LNCAP (cell line): ENCODE data around the gene TMPRSS7.

ENCODE experiments used
- TF ChIP-seq, protein P1 (sequence below): fragments of 450-650 bp; IDR thresholded peaks from 2 replicates; pipeline ENCODE4 v1.5.1; 2017; ENCODE audit warnings: mild to moderate bottlenecking

The TMPRSS7 gene

DNA sequence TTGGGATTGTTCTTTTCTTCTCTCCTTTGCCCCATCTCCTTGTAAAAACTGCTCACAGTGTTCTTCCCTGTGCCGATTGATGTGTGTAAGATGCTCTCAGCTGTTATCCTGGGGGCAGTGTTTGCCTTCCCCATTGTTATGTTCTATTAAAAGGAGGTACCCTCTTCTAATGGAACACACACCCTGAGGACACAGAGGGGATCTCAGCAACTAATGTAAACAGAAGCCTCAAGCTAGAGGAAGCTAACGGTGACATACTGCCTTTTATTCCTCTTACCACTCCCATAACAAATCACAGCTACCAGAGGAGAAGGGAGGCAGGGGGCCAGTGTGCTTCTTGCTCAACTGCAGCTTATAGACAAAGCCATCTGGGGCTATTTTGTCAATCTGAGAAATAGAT lies 33.6 kb upstream of the TMPRSS7 start:
- TF ChIP-seq, protein P1, sequence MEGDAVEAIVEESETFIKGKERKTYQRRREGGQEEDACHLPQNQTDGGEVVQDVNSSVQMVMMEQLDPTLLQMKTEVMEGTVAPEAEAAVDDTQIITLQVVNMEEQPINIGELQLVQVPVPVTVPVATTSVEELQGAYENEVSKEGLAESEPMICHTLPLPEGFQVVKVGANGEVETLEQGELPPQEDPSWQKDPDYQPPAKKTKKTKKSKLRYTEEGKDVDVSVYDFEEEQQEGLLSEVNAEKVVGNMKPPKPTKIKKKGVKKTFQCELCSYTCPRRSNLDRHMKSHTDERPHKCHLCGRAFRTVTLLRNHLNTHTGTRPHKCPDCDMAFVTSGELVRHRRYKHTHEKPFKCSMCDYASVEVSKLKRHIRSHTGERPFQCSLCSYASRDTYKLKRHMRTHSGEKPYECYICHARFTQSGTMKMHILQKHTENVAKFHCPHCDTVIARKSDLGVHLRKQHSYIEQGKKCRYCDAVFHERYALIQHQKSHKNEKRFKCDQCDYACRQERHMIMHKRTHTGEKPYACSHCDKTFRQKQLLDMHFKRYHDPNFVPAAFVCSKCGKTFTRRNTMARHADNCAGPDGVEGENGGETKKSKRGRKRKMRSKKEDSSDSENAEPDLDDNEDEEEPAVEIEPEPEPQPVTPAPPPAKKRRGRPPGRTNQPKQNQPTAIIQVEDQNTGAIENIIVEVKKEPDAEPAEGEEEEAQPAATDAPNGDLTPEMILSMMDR = no peak

DNA sequence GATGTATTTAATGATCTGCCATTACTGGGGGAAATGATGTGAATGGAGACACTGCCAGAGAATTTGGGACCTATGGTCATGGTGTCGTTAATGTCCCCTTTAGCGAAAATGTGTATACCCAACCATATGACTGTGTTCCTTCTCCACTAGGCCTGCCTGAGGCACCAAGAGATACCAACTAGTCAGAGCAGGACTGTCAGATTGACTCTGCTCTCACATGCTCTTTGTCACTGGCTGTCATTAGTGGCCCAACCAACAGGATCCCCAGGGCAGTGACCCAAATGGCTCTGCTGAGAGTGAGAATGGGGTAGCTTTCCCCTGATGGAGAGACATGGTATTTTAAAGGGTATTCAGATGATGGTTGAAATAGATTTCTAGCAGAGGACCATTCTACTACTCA lies 33.0 kb upstream of the TMPRSS7 start:
- TF ChIP-seq, protein P1 = no peak

DNA sequence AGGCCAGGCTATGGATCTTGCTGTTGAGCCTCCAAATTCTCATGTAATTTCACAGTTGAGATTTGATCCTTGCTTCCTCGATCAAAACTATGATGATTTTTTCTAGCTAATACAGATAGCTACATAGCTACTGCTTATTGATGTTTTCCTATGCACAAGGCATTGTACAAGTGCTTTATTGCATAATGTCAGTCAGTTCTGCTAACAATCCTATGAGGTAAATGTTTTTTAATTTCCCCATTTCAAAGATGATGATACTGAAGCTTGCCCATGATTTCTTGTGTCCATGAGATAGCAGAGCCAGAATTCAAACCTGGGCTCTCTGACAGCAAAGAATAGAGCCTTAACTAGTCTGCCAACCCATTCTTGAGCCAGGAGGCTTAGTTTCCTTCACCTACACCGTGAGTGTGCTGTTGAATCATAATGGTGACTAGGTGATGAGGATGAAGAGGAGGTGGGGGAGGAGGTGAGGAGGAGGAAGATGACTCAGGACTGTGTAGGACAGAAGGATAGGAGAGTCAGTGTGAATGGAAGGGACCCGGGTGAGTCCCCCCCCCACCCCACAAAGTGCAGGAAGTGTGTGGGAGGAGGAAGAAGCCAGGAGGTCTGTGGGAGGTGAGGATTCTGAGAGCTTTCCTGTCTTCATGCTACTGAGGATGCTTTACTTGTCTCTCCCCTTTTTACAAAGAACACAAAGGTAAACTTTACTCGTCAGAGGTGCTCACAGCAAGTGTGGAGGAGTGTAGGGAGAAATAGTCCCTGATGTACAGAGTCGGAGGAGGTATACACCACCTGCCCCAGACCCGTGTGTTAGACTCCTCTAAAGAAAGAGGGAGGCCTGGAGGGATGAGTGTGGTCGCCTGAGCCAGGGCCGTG lies 32.2 kb upstream of the TMPRSS7 start:
- TF ChIP-seq, protein P1 = no peak

DNA sequence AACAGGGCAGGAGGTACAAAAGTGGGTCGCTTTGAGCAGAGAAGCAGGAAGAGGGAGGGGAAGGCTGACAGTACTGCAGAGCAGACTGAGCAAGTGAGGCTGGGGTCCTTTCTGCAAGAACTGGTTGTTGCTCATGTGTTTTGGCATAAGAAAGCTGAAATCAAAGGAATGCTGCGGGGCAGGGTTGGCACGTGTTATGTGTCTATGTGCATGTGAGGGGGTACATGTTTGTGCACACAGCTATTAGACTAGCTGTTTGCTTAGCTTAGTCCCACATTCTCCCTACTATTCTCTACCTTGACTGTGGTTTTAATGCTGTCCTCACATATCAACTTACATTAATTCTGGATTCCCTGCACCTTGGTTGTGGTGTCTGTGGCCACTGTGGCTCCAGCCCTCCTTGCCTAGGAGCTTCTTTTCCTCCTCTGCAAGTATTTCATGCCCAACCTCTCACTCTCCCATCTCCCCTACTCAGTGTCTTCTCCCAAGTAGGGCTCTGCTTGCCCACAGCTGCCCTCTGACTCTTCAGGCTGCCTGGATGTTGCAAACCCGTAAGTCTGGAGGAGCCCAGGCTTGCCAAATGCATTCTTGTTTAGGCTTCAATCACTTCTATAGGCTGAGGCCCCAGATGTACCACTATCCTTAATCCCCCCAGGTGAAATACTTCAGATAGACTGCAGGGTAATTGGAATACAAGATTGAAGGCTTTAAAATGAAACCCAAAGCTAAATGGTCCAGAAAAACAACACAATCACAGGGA lies 31.0 kb upstream of the TMPRSS7 start:
- TF ChIP-seq, protein P1 = no peak

DNA sequence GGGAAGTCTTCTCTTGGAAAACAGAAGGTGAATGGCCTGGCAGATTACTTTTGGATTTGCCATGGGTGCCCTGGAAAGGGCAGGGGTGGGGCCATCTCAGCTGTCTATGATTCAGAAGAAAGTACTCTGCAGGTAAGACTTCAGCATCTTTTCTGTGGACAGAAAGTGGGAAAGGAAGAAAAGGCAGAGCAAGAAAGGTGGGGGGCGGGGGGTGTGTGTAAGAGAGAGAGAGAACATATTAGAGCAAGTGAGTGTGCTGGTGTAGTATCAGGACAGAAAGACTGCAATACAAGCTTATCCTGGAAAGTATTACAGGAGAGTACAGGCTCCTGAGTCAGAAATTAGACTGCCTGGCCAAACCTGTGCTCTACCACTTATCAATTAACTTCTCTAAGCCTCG lies 30.3 kb upstream of the TMPRSS7 start:
- TF ChIP-seq, protein P1 = no peak

DNA sequence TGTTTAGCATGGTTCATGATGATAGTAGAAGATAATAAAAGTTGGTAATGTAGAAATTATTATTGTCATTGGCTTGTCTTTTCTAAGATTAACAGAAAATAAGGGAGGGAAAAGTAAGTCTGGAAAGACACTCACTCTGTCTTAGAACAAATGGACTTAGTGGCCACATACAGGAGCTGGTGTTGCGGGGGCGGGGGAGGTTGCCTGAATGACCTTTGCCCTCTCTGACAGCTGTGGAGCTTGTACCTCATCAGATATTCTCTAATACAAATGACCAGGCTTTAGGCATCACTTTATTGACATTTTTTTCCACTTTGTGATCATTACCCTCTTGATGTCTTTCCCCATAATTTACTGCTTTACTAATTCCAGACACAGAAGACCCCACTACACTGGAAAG lies 29.9 kb upstream of the TMPRSS7 start:
- TF ChIP-seq, protein P1 = no peak

DNA sequence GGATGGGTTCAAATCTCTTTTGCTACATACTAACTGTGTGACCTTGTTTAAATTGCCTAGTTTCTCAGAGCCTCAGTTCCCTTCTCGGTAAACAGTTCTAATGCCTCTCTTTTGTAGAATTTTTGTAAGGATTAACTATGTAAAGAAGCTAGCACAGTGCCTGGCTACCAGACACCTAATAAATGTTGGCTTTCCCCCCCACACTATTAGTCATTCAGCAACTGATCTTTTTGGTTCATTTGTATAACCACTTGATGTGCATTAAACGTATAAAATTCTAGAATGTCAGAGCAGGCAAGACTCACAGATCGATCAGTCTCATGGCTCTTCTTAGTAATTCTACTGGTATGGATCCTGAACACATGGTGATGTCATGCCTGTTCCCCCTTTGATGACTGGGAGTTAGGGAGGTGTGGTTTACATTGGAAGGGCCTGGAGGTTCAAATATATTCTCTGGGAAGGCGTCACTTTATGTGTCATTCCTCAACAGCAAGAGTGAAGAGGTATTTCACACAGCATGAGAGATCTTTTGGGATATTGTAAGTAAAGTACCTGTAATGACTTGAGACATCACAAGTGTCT lies 29.4 kb upstream of the TMPRSS7 start:
- TF ChIP-seq, protein P1 = no peak
